NT2/D1 (cell line): ENCODE results near the gene CCT6B.

Source experiments
- DNase-seq: peaks from one replicate; pipeline ENCODE4 v3.0.0-alpha.2; 2011; ENCODE audit warnings: low read depth, low spot score
- H3K27me3 ChIP-seq: 2 replicates; pipeline ENCODE4 v1.6.0; 2011; ENCODE audit warnings: mild to moderate bottlenecking; ENCODE audit not compliant: insufficient read length, insufficient read depth
- H3K36me3 ChIP-seq: 2 replicates; pipeline ENCODE4 v1.6.1; 2011; ENCODE audit warnings: mild to moderate bottlenecking, low read length, mixed read lengths; ENCODE audit not compliant: insufficient read depth, insufficient read length
- H3K4me1 ChIP-seq: 2 replicates; pipeline ENCODE4 v1.5.1; 2011; ENCODE audit not compliant: insufficient read depth, insufficient read length
- H3K4me3 ChIP-seq: 2 replicates; pipeline ENCODE4 v1.5.1; 2011; ENCODE audit warnings: low read depth; ENCODE audit not compliant: insufficient read length
- H3K9ac ChIP-seq: 2 replicates; pipeline ENCODE4 v1.6.0; 2011; ENCODE audit warnings: low read depth; ENCODE audit not compliant: insufficient read length
- H3K9me3 ChIP-seq: 2 replicates; pipeline ENCODE4 v1.5.1; 2011; ENCODE audit warnings: mild to moderate bottlenecking, low read length; ENCODE audit not compliant: insufficient read depth
- SUZ12 ChIP-seq: IDR thresholded peaks from 2 replicates; pipeline ENCODE4 v1.6.1; 2011; ENCODE audit not compliant: insufficient read length, insufficient read depth; ENCODE audit errors: extremely low read depth
- YY1 ChIP-seq: IDR thresholded peaks from 2 replicates; pipeline ENCODE4 v1.6.1; 2011; ENCODE audit not compliant: insufficient read length, insufficient read depth
- ZNF274 ChIP-seq: IDR thresholded peaks from 2 replicates; pipeline ENCODE4 v1.6.1; 2011; ENCODE audit warnings: mild to moderate bottlenecking, low read depth, low read length

The CCT6B gene

GRCh38 chr17:34990921-34991365, 29.7 kb upstream of the CCT6B start:
- H3K9ac ChIP-seq, result no peak overlapping the region
- H3K36me3 ChIP-seq, result peaks cover 91% of the 10 kb centered on the region
- H3K4me1 ChIP-seq, result no peaks in the 10 kb centered on the region
- H3K9me3 ChIP-seq, result no peaks in the 10 kb centered on the region
- H3K27me3 ChIP-seq, result no peaks in the 10 kb centered on the region
- no peak for DNase-seq
- TF ChIP-seq SUZ12 (no peak), ZNF274 (no peak), YY1 (no peak)
- no peak overlapping the region for H3K4me3 ChIP-seq

GRCh38 chr17:34989473-34989872, 28.2 kb upstream of the CCT6B start:
- Histone ChIP-seq H3K4me1 (no peaks in the 10 kb centered on the region), H3K9me3 (no peaks in the 10 kb centered on the region), H3K4me3 (no peak overlapping the region), H3K36me3 (peaks cover 88% of the 10 kb centered on the region), H3K27me3 (no peaks in the 10 kb centered on the region), H3K9ac (no peak overlapping the region)
- no peak for TF ChIP-seq ZNF274
- DNase-seq, result no peak

DNA sequence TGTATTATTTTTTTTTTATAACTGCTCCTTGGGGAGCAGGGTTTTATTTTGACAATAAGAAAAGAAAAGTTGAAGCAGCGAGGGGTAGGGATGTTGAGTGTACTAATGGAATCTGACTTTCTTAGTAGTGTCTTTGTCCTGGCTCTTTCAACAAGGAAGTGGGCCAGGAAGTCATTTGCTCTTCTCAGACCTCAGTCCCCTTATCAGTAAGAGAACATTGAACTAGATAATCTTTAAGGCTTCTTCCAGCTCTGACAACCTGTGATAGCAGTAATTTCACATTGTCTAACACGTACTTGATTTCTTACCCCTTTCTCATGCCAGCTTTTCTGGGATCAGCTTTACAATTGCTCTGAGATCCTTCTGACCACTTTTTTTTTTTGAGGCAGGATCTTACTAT, 27.4 kb upstream of the CCT6B start:
- peaks cover 87% of the 10 kb centered on the region for H3K36me3 ChIP-seq
- no peak overlapping the region for H3K9ac ChIP-seq
- H3K4me1 ChIP-seq, result no peaks in the 10 kb centered on the region

GRCh38 chr17:34987232-34987631, 26.0 kb upstream of the CCT6B start:
- H3K36me3 ChIP-seq, result peaks cover 84% of the 10 kb centered on the region
- no peaks in the 10 kb centered on the region for H3K9me3 ChIP-seq
- DNase-seq, result no peak
- no peak for TF ChIP-seq ZNF274
- no peak for TF ChIP-seq YY1
- no peak for TF ChIP-seq SUZ12
- H3K27me3 ChIP-seq, result no peaks in the 10 kb centered on the region
- H3K4me1 ChIP-seq, result no peaks in the 10 kb centered on the region
- H3K9ac ChIP-seq, result no peak overlapping the region
- no peak overlapping the region for H3K4me3 ChIP-seq

More for the DNA sequence above, 27.4 kb upstream of the CCT6B start:
- no peaks in the 10 kb centered on the region for H3K27me3 ChIP-seq
- TF ChIP-seq ZNF274, result no peak
- TF ChIP-seq SUZ12, result no peak
- TF ChIP-seq YY1, result no peak
- DNase-seq, result no peak
- H3K4me3 ChIP-seq, result no peak overlapping the region
- H3K9me3 ChIP-seq, result no peaks in the 10 kb centered on the region

GRCh38 chr17:34981538-34982241, 20.4 kb upstream of the CCT6B start:
- Histone ChIP-seq H3K36me3 (peaks cover 40% of the 10 kb centered on the region), H3K9ac (peak overlapping the region; percentile 94), H3K4me1 (no peaks in the 10 kb centered on the region), H3K4me3 (peak overlapping the region; percentile 77), H3K9me3 (no peaks in the 10 kb centered on the region), H3K27me3 (no peaks in the 10 kb centered on the region)
- DNase-seq, result no peak
- TF ChIP-seq YY1, result no peak
- TF ChIP-seq SUZ12, result no peak
- no peak for TF ChIP-seq ZNF274

GRCh38 chr17:34980681-34981537, 19.6 kb upstream of the CCT6B start:
- peak; percentile 57 for DNase-seq
- Histone ChIP-seq H3K4me1 (no peaks in the 10 kb centered on the region), H3K36me3 (peaks cover 34% of the 10 kb centered on the region), H3K9me3 (no peaks in the 10 kb centered on the region), H3K9ac (peak overlapping the region; percentile 94), H3K4me3 (peak overlapping the region; percentile 77), H3K27me3 (no peaks in the 10 kb centered on the region)
- TF ChIP-seq ZNF274, result no peak
- TF ChIP-seq YY1, result no peak
- TF ChIP-seq SUZ12, result no peak

GRCh38 chr17:34980353-34980680, 19.1 kb upstream of the CCT6B start, which contains the start of gene LIG3:
TSS of gene LIG3 (plus strand) at chr17:34980512. CDS start at chr17:34983006, 2,494 bp downstream.
- Histone ChIP-seq H3K9me3 (no peaks in the 10 kb centered on the region), H3K4me1 (no peaks in the 10 kb centered on the region), H3K9ac (peak within 1 kb of the TSS; percentile 94), H3K4me3 (peak within 1 kb of the TSS; percentile 77), H3K36me3 (peaks cover 28% of the 10 kb centered on the region), H3K27me3 (no peaks in the 10 kb centered on the region)
- TF ChIP-seq SUZ12, result no peak
- DNase-seq, result peak; percentile 84
